Transverse colon (tissue), 4 donors: Measurements from ENCODE around the gene PIP5K1B.

ENCODE experiments used
- CTCF ChIP-seq, 5 experiments: fragments of 200-600 bp in 3 of 5; fragments of 450-650 bp in 2 of 5; sonication (generic) in 3 of 5; IDR thresholded peaks; 1 replicate in 2 of 5; 2 replicates in 3 of 5; pipeline ENCODE4 v1.5.1; 2016 to 2017; ENCODE audit warnings: antibody characterized with exemption in 5 of 5, inconsistent platforms in 3 of 5, mild to moderate bottlenecking in 2 of 5, moderate library complexity in 1 of 5
- EP300 ChIP-seq: sonication (generic); formaldehyde crosslinking; IDR thresholded peaks from one replicate; pipeline ENCODE4 v1.6.1; 2017; ENCODE audit warnings: antibody characterized with exemption, low read depth
- POLR2A ChIP-seq: fragments of 450-650 bp; IDR thresholded peaks from one replicate; pipeline ENCODE4 v1.6.1; 2016; ENCODE audit warnings: antibody characterized with exemption, mild to moderate bottlenecking, moderate library complexity
- POLR2AphosphoS5 ChIP-seq, 3 donors: sonication (generic); formaldehyde crosslinking; IDR thresholded peaks; one replicate each; pipeline ENCODE4 v1.6.1; 2016; ENCODE audit warnings: antibody characterized with exemption in 3 of 3

GRCh38 chr9:68708513-68708912, 3.5 kb downstream of the PIP5K1B start:
- TF ChIP-seq EP300 (no peak), CTCF (IDR thresholded peaks at IDR 0.05) (no peak), POLR2AphosphoS5 (IDR thresholded peaks at IDR 0.05) (no peak), POLR2A (no peak)
